HAP-1 (cell line): ENCODE data around the gene TRPC1.
"Not testable (repeated sequence)": the region's sequence is repeated elsewhere in the genome, so short reads cannot be mapped to it uniquely, and the experiment has no call there.

Experiments used
- DNase-seq, 2 experiments: peaks; one replicate each; pipeline ENCODE4 v3.0.0-alpha.2; 2016 to 2020; ENCODE audit warnings: low spot score in 2 of 2
- H3K27me3 ChIP-seq: fragments of 250-450 bp; sonication (Bioruptor Pico); 2 replicates; pipeline ENCODE4 v1.5.1; 2020; ENCODE audit warnings: low read depth, mild to moderate bottlenecking, moderate library complexity
- H3K36me3 ChIP-seq: fragments of 250-450 bp; sonication (Bioruptor Pico); replicated peaks from 2 replicates; pipeline ENCODE4 v1.5.1; 2020; ENCODE audit warnings: mild to moderate bottlenecking
- H3K4me1 ChIP-seq: fragments of 250-450 bp; sonication (Bioruptor Pico); 2 replicates; pipeline ENCODE4 v1.5.1; 2020; ENCODE audit warnings: mild to moderate bottlenecking
- H3K4me3 ChIP-seq: fragments of 250-450 bp; sonication (Bioruptor Pico); 2 replicates; pipeline ENCODE4 v1.5.1; 2020; ENCODE audit warnings: mild to moderate bottlenecking, moderate library complexity
- H3K9me3 ChIP-seq: fragments of 250-450 bp; sonication (Bioruptor Pico); 2 replicates; pipeline ENCODE4 v1.5.1; 2020; ENCODE audit warnings: mild to moderate bottlenecking, moderate library complexity
- in situ Hi-C: fragments of 300-500 bp; cut with MboI; formaldehyde crosslinking; loops from 3 replicates; pipeline ENCODE4 v1.14.3; 2020; ENCODE audit warnings: low sequenced_read_pairs, inconsistent platforms, mixed read lengths

The TRPC1 gene

GRCh38 chr3:142723968-142724681 is at the start of gene TRPC1:
TRPC1 (plus strand) TSS chr3:142724034; CDS start chr3:142724560, 526 bp downstream.
- DNase-seq = peak; percentile 84 to 85
- in situ Hi-C loops = no loop called here
- no peaks in the 10 kb centered on the region for H3K27me3 ChIP-seq
- H3K4me1 ChIP-seq = peaks cover 3% of the 10 kb centered on the region; the same call in 1 of the 2 replicates
- H3K36me3 ChIP-seq = no peaks in the 10 kb centered on the region
- peak within 1 kb of the TSS; percentile 62 for H3K4me3 ChIP-seq
- H3K9me3 ChIP-seq = no peaks in the 10 kb centered on the region; the same call in 1 of the 2 replicates

- no peaks in the 10 kb centered on the region for H3K4me1 ChIP-seq
These were observed 47.7 kb upstream of the TRPC1 start for GRCh38 chr3:142676151-142676550.

GRCh38 chr3:142680710-142681109 is 43.1 kb upstream of the TRPC1 start:
- in situ Hi-C loops = no loop called here
- Histone ChIP-seq H3K9me3 (no peaks in the 10 kb centered on the region), H3K4me1 (no peaks in the 10 kb centered on the region), H3K36me3 (no peaks in the 10 kb centered on the region), H3K27me3 (no peaks in the 10 kb centered on the region), H3K4me3 (no peak overlapping the region)
- DNase-seq = no peak

More at GRCh38 chr3:142676151-142676550, 47.7 kb upstream of the TRPC1 start:
- Histone ChIP-seq H3K36me3 (no peaks in the 10 kb centered on the region), H3K9me3 (no peaks in the 10 kb centered on the region), H3K4me3 (no peak overlapping the region), H3K27me3 (no peaks in the 10 kb centered on the region)
- DNase-seq = peak in 1 of 2 experiments; percentile 4
- in situ Hi-C loops = no loop called here

DNA sequence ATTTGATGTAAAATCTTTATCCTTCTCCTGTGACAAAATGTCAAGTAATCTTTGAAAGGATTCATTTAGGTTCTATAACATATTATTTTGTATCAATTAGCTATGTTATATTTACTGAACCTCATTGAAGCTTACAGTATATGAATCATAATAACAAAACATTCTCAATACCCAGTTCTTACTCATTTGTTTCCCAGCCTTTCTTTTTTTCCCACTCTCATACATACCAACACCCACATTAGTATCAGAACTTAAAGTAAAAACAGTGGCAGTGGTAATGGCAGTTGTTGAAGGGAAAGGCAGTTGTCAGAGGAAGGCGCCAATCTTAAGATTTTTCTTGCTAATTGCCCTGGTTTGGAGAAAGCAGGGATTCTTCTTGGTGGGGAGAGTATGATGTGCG is 33.2 kb upstream of the TRPC1 start:
- H3K4me1 ChIP-seq = no peaks in the 10 kb centered on the region
- DNase-seq = no peak
- in situ Hi-C loops = no loop called here
- H3K27me3 ChIP-seq = no peaks in the 10 kb centered on the region
- no peaks in the 10 kb centered on the region; the same call in 1 of the 2 replicates for H3K36me3 ChIP-seq
- no peak overlapping the region for H3K4me3 ChIP-seq
- no peaks in the 10 kb centered on the region for H3K9me3 ChIP-seq

DNA sequence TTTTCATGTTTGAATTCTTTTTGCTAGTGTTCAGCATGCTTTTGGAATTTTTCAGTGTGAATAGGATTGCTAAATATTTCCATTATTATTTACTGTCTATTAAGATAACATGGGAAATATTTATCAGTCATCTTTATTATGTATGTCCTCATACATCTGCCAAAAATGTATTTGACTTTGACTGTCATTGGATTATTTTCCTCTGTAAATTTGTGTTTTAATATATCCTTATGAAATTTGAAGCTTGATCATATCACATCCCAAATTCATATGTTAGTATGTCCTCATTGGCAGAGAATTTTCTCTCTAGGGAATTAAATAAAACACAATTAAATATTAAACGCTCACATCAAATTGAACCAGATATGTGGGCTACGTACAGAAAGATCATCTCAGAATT is 32.3 kb upstream of the TRPC1 start:
- no peaks in the 10 kb centered on the region; the same call in 1 of the 2 replicates for H3K36me3 ChIP-seq
- H3K9me3 ChIP-seq = no peaks in the 10 kb centered on the region
- H3K4me1 ChIP-seq = no peaks in the 10 kb centered on the region
- no peak for DNase-seq
- in situ Hi-C loops = no loop called here
- no peak overlapping the region for H3K4me3 ChIP-seq
- H3K27me3 ChIP-seq = no peaks in the 10 kb centered on the region

GRCh38 chr3:142693136-142693853 is 30.5 kb upstream of the TRPC1 start:
- Histone ChIP-seq H3K4me1 (no peaks in the 10 kb centered on the region), H3K27me3 (no peaks in the 10 kb centered on the region), H3K4me3 (no peak overlapping the region), H3K36me3 (no peaks in the 10 kb centered on the region; the same call in 1 of the 2 replicates), H3K9me3 (no peaks in the 10 kb centered on the region)
- DNase-seq = no peak
- in situ Hi-C loops = no loop called here

GRCh38 chr3:142694225-142694624 is 29.6 kb upstream of the TRPC1 start:
- H3K4me1 ChIP-seq = no peaks in the 10 kb centered on the region
- H3K9me3 ChIP-seq = no peaks in the 10 kb centered on the region
- in situ Hi-C loops = no loop called here
- H3K36me3 ChIP-seq = no peaks in the 10 kb centered on the region
- DNase-seq = no peak
- no peaks in the 10 kb centered on the region for H3K27me3 ChIP-seq
- no peak overlapping the region for H3K4me3 ChIP-seq

DNA sequence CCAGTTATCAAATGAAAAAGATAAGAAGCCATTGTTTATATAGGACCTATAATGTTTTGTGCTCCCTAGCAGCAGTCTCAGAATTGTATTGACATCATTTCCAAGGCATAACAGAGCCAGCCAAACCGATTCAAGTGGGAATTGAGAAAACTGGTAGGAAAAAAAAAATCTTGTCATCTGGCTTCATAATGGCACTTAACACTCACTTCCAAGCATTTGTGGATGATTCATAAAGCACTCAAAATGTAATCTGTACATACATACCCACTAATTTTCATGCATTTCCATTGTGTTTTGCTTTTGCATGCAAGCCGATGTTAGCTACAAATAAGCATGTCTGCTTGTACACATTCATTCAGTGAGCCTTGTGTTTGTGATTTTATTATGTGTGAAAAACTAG is 18.6 kb upstream of the TRPC1 start:
- Histone ChIP-seq H3K4me1 (peaks cover 11% of the 10 kb centered on the region), H3K36me3 (no peaks in the 10 kb centered on the region), H3K9me3 (no peaks in the 10 kb centered on the region), H3K4me3 (no peak overlapping the region), H3K27me3 (no peaks in the 10 kb centered on the region)
- peak; percentile 13 to 48 for DNase-seq
- in situ Hi-C loops = no loop called here

- no peak for DNase-seq
- in situ Hi-C loops = no loop called here
These were observed 17.3 kb upstream of the TRPC1 start for GRCh38 chr3:142706321-142707127.

GRCh38 chr3:142709207-142709606 is 14.6 kb upstream of the TRPC1 start:
- Histone ChIP-seq H3K27me3 (no peaks in the 10 kb centered on the region), H3K4me3 (no peak overlapping the region), H3K4me1 (peaks cover 11% of the 10 kb centered on the region), H3K9me3 (no peaks in the 10 kb centered on the region), H3K36me3 (no peaks in the 10 kb centered on the region)
- in situ Hi-C loops = no loop called here
- DNase-seq = no peak

More at GRCh38 chr3:142706321-142707127, 17.3 kb upstream of the TRPC1 start:
- Histone ChIP-seq H3K4me3 (no peak overlapping the region), H3K9me3 (no peaks in the 10 kb centered on the region), H3K36me3 (no peaks in the 10 kb centered on the region), H3K27me3 (no peaks in the 10 kb centered on the region), H3K4me1 (peaks cover 11% of the 10 kb centered on the region)

DNA sequence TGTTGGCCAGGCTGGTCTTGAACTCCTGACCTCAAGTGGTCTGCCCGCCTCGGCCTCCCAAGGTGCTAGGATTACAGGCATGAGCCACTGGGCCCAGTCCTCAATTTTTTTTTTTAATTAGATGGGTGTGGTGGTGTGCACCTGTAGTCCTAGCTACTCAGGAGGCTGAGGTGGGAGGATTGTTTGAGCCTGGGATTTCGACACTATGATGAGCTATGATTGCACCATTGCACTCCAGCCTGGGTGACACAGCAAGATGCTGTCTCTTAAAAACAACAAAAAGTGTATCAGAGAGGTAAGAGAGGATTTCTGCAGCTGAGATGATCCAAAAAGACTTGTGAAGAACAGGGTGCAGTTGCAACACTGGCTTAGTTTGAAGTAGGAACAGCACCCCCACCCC is 9.0 kb upstream of the TRPC1 start:
- in situ Hi-C loops, H3K4me3 ChIP-seq, H3K4me1 ChIP-seq, DNase-seq, H3K27me3 ChIP-seq, H3K9me3 ChIP-seq, H3K36me3 ChIP-seq: not testable (repeated sequence)

DNA sequence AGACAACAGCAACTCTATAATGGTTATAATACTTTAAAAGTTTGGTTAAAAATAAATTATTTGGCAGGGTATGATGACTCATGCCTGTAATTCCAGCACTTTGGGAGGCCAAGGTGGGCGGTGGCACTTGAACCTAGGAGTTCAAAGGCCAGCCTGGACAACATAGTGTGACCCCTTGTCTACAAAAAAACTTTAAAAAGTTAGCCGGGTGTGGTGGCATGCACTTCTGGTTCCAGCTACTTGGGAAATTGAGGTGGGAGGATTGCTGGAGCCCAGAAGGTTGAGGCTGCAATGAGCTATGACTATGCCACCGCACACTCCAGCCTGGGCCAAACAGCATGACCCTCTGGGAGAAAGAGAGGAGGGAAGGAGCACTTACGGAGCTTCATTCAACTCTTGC is 7.7 kb upstream of the TRPC1 start:
- Histone ChIP-seq H3K4me1 (no peaks in the 10 kb centered on the region), H3K36me3 (no peaks in the 10 kb centered on the region), H3K9me3 (no peaks in the 10 kb centered on the region), H3K27me3 (no peaks in the 10 kb centered on the region), H3K4me3 (no peak overlapping the region)
- in situ Hi-C loops = no loop called here
- DNase-seq = no peak

DNA sequence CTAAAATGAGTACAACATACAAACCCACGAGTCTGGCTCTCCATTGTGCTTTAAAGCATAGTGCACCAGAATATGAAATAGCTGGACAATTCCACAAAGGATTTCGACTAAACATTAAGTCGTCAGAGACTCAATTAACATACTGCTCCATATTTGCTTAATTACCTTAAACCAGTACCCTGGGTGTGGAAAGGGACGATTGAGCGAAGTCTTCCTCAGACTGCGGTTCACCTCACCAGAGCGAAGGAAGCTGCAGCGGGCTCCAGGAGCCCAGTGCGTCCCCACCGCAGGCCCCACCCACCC is 218 bp upstream of the TRPC1 start:
- no peaks in the 10 kb centered on the region for H3K36me3 ChIP-seq
- peaks cover 3% of the 10 kb centered on the region; the same call in 1 of the 2 replicates for H3K4me1 ChIP-seq
- no peaks in the 10 kb centered on the region; the same call in 1 of the 2 replicates for H3K9me3 ChIP-seq
- no peaks in the 10 kb centered on the region for H3K27me3 ChIP-seq
- peak overlapping the region; percentile 62 for H3K4me3 ChIP-seq
- no peak for DNase-seq
- in situ Hi-C loops = no loop called here
